AG10803 (cell line): ENCODE data around the gene KBTBD8.

Experiments used
- DNase-seq: peaks from one replicate; pipeline ENCODE4 v3.0.0; 2010; ENCODE audit warnings: low read depth
- H3K4me3 ChIP-seq: 2 replicates; pipeline ENCODE4 v1.5.1; 2011; ENCODE audit warnings: mild to moderate bottlenecking, low read length, control low read depth
- CTCF ChIP-seq: conservative IDR thresholded peaks from 2 replicates; pipeline ENCODE4 v1.5.1; 2011; ENCODE audit warnings: mild to moderate bottlenecking, low read length, control low read depth, inconsistent platforms

Gene KBTBD8

GRCh38 chr3:66986406-66986805 lies 11.7 kb upstream of the KBTBD8 start:
- no peak for DNase-seq
- H3K4me3 ChIP-seq = no peak overlapping the region
- TF ChIP-seq CTCF = no peak

GRCh38 chr3:66989241-66989640 lies 8.9 kb upstream of the KBTBD8 start:
- no peak overlapping the region for H3K4me3 ChIP-seq
- no peak for DNase-seq
- no peak for TF ChIP-seq CTCF

GRCh38 chr3:66989860-66990696 lies 8.0 kb upstream of the KBTBD8 start:
- H3K4me3 ChIP-seq = no peak overlapping the region
- no peak for DNase-seq
- peak; percentile 10; the same call in 1 of the 2 replicates for TF ChIP-seq CTCF

- no peak for TF ChIP-seq CTCF
- DNase-seq = peak; percentile 78
- no peak overlapping the region for H3K4me3 ChIP-seq
Observed at GRCh38 chr3:66991459-66991858, 6.6 kb upstream of the KBTBD8 start.

GRCh38 chr3:66993082-66993481 lies 5.0 kb upstream of the KBTBD8 start:
- no peak for TF ChIP-seq CTCF
- H3K4me3 ChIP-seq = no peak overlapping the region
- no peak for DNase-seq

- DNase-seq = no peak
- no peak overlapping the region for H3K4me3 ChIP-seq
- no peak for TF ChIP-seq CTCF
Observed at GRCh38 chr3:66994588-66994987, 3.5 kb upstream of the KBTBD8 start.

- DNase-seq = no peak
- TF ChIP-seq CTCF = no peak
- H3K4me3 ChIP-seq = no peak overlapping the region
Observed at GRCh38 chr3:66996696-66997095, 1.4 kb upstream of the KBTBD8 start.
